Stimulated activated CD8-positive, alpha-beta memory T cell treated with anti-CD3 and anti-CD28 coated beads, Interleukin-12 subunit alpha, Interleukin-12 subunit beta, amount 100 ng/mL, for 24 hours (primary cell): ENCODE data around the gene SKI.
"Not testable (repeated sequence)": the region's sequence is repeated elsewhere in the genome, so short reads cannot be mapped to it uniquely, and the experiment has no call there.

Source experiments
- DNase-seq: peaks from one replicate; pipeline ENCODE4 v3.0.0-alpha.2; 2020; ENCODE audit errors: extremely low read depth

The SKI gene

GRCh38 chr1:2259668-2260402, 31.7 kb downstream of the SKI start:
- no peak for DNase-seq

GRCh38 chr1:2260470-2260869, 32.4 kb downstream of the SKI start:
- DNase-seq = not testable (repeated sequence)

GRCh38 chr1:2260917-2261316, 32.8 kb downstream of the SKI start:
- DNase-seq = no peak

GRCh38 chr1:2261476-2262395, 33.6 kb downstream of the SKI start:
- not testable (repeated sequence) for DNase-seq

- no peak for DNase-seq
Measured at GRCh38 chr1:2266301-2266975, 38.3 kb downstream of the SKI start.

- no peak for DNase-seq
Measured at GRCh38 chr1:2267051-2267830, 39.1 kb downstream of the SKI start.

GRCh38 chr1:2267862-2268261, 39.7 kb downstream of the SKI start:
- no peak for DNase-seq

- DNase-seq = no peak
Measured at GRCh38 chr1:2268285-2269056, 40.4 kb downstream of the SKI start.

- no peak for DNase-seq
Measured at GRCh38 chr1:2269193-2269921, 41.2 kb downstream of the SKI start.

GRCh38 chr1:2269922-2270259, 41.8 kb downstream of the SKI start:
- no peak for DNase-seq

- DNase-seq = no peak
Measured at GRCh38 chr1:2270260-2271100, 42.4 kb downstream of the SKI start.

- DNase-seq = no peak
Measured at GRCh38 chr1:2271211-2271721, 43.1 kb downstream of the SKI start.

GRCh38 chr1:2271841-2272655, 43.9 kb downstream of the SKI start:
- DNase-seq = no peak

- DNase-seq = no peak
Measured at GRCh38 chr1:2272686-2273400, 44.7 kb downstream of the SKI start.

GRCh38 chr1:2273401-2274090, 45.4 kb downstream of the SKI start:
- DNase-seq = no peak

GRCh38 chr1:2274231-2274928, 46.3 kb downstream of the SKI start:
- no peak for DNase-seq
